GM21529 (cell line): Measurements from ENCODE around the gene DLX1.
"Not testable (repeated sequence)": the region's sequence is repeated elsewhere in the genome, so short reads cannot be mapped to it uniquely, and the experiment has no call there.

Experiments used
- ATAC-seq: cut with Tn5 transposase; IDR thresholded peaks from one replicate; pipeline ENCODE4 v1.9.1; 2021; ENCODE audit not compliant: unreplicated experiment

DLX1 gene

DNA sequence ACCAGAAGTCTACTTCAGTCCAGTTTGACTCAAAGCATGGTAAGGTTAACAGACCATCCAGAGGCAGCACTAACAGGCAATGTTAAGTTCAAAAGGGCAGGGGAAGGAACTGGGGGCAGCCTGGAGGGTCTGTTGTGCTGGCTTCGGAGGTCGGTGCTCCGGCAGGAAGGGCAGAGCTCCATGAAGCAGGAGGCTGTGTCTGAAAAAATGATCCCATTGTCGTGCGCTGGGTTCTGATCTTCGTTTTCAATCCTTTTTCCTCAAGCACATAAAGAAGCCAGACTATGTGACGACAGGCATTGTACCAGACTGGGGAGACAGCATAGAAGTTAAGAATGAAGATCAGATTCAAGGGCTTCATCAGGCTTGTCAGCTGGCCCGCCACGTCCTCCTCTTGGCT, 21.9 kb upstream of the DLX1 start:
- ATAC-seq: no peak

DNA sequence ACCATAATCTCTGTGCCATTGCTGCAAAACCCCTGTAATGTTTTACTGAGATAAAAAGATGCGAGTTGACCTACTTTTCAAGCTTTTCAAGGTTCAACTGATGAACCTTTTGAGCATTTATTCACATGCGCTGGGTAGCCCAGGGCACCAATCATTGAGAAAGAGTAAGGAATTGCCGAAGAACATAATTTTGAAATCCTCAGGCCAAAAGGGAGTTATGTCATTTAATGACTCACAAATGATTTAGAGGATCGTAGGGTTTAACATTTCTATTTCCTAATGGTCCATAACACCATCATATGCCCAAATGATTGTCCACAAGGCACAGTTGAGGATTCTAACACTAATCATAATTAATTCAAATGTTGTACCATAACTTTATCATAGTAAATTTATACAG, 20.2 kb upstream of the DLX1 start:
- ATAC-seq: no peak

DNA sequence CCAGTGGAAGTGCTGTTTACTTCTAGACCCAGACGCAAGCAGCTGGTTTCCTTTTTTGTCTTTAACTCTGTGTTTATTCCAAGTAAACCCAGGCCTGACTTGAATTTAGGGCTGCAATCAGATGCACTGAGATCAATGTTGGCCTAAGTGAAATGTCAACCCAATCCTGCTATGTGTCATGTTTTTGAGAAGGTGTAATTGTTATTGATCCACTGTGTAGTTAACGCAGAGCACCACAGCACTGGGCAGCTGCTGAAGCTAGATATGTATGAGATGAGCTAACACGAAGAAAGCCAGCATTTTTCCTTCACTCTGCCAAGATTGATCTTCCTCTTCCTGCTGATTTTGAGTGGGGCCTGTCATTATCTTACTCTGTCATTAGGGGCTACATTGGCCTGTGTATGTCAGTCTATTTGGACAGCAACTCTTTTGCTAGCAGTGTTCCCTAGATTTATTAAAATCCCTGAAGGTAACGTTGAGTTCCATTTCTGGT, 18.9 kb upstream of the DLX1 start:
- no peak for ATAC-seq

DNA sequence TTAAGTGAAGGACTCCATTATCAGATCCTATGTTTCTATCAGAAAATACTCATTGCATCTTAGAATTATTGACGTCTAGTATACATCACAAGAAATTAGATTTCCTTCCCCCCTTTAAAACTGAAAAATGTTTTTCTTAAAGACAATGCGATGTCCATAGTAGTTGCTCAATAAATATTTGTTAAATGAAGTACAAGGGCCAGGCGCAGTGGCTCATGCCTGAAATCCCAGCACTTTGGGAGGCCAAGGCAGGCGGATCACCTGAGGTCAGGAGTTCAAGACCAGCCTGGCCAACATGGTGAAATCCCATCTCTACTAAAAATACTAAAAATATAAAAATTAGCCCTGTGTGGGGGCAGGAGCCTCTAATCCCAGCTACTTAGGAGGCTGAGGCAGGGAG, 17.4 kb upstream of the DLX1 start:
- ATAC-seq: not testable (repeated sequence)

DNA sequence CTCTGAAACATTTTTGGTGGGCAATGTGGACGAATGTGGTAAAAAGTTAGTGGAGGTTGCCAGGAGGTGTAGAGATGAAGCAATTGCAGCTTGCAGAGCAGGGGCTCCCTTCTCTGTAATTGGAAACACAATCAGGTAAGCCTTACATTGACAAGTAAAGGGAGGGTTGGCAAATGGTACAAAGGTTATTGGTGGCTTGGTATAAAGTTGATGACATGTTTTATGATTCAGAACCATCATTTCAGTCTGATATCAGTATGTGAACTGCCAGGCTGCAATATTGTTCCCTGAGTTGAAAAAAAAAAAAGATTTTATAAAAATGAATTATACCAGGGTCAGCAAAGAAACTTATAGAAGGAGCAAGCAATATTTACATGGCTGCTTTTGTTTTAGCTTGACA, 14.4 kb upstream of the DLX1 start:
- no peak for ATAC-seq

DNA sequence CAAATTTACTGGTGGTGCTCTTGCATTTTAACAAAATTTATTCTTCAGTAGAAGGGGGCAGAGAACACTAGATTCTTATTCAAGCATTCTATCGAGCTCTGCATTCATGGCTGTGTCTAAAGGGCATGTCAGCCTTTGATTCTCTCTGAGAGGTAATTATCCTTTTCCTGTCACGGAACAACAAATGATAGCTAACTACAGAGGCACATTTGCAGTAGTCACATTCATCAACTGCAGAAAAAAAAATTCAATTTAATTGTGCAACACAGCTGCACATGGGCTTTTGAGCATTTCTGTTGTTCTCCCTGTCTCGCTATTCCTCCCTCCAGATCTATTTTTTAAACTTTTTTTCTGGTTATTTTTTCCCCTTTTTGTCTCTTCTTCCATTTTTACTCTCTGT, 13.0 kb upstream of the DLX1 start:
- ATAC-seq: no peak

DNA sequence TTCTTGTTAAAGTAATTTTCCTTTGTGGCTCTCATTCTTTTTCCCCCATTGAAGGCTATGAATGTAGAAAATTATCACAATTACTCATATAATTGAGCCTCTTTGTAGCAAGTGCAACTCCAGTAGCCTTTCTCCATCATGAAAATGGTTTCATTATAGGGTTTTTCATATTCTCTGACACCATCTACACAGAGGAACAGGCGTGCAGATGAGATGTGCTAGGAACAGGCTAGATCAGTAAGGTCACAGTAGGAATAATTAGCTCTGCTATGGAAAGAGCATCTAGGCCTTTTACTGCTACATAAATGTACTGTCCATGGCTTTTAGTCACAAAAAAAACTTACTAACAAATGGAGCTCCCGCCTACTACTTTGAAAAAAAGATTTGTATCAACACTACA, 12.6 kb upstream of the DLX1 start:
- no peak for ATAC-seq

DNA sequence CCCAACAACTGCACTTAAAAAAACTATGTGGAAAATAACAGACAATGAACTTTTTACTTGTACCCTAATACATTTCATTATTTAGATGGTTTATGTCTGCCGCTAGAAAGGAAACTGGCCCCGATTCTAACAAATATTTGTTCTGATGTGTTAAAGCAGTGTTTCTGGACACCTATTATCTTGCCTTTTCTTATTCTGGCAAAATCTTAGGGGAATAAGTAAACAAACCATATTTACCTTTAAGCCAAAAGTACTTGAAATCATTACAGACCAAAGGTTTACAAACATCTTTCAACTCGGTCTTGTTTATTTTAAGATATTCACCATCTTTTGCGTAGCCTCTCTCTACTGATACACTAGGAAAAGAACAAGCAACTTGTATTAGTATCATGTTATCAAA, 11.8 kb upstream of the DLX1 start:
- no peak for ATAC-seq

DNA sequence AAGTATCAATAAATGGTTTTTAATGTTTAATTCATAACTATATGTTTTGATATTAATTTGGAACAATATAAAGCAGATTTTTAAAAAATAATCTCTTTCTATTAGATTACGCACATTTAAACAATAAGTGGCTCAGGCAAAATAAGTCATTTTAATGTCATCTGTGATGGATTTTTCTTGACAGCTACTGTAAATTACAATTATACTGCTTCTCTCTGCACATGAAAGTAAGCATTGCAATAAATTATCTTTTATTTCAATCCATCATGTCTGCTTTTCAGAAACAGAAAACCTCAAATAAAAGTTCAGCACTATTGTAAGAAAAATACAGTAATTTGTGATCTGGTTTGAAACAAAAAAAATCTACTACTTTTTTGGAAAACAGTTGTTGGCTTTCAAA, 11.1 kb upstream of the DLX1 start:
- no peak for ATAC-seq

DNA sequence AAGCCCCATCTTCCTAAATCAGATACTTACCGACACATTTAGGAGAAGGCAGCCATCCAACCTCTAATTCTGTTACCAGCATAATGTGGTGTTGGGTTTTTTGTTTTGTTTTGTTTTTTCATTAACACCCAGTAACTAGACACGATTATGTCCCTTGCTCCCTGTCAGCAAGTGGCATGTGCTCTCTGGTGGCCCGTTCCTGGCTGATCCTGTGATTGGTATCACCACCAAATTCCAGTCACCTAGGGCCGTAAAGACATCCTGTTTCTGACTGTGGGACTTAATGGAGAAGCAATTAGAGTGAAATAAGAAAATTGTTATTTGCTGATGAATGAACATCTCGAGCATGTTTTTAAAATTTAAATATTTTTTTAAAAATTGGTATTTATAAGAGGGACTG, 5.9 kb upstream of the DLX1 start:
- no peak for ATAC-seq

DNA sequence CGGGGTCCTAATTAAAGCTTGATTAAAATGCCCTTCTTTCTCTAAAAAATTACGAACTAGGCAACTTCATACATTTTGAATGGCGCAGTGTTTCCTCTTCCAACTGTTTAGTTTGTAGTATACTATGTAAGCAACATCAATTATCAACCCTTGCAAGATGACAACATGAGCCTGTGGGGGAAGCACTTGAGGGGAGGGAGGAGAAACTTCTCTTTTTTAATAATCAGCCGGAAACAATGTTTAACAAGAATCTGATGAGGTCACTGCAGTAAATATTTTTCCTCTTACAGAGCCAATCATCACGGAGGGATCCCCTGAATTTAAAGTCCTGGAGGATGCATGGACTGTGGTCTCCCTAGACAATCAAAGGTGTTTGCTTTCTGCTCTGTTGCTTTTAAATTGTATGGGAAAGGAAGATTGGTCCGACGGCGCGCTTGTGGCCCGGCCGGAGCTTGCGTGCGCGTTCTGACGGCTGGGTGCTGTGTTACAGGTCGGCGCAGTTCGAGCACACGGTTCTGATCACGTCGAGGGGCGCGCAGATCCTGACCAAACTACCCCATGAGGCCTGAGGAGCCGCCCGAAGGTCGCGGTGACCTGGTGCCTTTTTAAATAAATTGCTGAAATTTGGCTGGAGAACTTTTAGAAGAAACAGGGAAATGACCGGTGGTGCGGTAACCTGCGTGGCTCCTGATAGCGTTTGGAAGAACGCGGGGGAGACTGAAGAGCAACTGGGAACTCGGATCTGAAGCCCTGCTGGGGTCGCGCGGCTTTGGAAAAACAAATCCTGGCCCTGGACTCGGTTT, 5.3 kb upstream of the DLX1 start:
- no peak for ATAC-seq

DNA sequence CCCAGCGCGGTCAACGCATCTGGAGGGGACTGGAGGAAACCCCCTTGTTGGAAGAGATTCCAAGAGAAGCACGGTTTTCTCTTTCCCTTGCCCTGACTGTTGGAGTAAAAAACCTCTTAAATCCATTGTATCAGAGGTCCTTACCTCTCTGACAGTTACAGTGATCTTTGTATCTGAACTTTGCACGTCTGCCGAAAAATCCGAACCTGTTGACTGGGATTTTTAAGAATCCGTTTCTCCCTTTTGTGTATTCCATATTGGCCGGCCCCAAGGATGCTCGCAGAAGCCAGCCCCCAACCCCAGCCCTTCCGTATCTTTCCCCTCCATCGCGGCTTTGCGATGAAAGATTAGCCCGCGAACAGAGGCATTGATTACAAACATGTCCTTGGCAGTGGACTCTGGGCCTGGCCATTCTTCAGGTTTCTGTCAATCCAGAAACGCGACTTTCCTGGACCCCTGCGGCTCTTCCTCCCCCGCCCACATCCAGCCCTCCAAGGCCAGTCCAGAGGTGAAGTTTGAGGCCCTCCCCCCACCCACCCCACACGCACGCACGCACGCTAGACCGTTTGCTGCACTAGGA, 4.6 kb upstream of the DLX1 start:
- no peak for ATAC-seq

DNA sequence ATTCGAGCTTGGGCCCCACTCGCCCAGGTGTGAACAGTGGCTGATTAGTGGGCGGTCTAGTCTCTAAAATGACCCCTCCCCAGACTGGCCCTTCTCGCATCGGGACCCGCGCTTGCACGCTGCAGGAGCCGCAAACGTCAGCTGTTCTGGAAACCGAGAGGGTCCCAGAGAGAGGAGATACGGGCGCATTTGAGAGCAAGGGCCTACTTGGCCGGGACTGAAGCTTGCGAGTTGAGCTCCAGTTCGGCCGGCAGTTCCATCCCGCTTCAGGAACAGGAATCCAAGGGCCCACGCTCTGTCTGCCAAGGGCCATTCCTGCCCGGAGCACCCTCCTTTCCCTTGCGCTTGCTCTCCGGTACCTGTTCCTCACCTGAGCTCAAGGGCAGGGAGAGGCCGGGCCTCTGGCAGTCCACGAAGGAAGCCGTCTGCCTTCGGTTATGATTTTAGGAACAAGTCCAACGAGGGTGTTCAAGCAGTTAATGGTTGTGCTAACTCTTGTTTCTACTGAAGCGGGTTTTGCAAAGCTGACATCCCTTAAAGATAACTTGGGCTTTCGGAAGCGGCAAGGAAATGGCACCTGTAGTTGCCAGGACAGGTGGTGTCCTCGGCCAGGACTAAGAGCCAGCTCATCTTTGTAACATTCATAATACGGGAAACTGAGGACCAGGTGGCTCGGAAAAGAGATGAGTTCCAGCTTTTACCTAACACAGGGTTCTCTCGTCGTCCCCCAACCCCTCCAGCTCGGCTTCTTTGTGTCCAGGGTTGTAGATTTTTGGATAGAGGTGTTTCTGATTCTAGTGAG, 3.9 kb upstream of the DLX1 start:
- no peak for ATAC-seq

DNA sequence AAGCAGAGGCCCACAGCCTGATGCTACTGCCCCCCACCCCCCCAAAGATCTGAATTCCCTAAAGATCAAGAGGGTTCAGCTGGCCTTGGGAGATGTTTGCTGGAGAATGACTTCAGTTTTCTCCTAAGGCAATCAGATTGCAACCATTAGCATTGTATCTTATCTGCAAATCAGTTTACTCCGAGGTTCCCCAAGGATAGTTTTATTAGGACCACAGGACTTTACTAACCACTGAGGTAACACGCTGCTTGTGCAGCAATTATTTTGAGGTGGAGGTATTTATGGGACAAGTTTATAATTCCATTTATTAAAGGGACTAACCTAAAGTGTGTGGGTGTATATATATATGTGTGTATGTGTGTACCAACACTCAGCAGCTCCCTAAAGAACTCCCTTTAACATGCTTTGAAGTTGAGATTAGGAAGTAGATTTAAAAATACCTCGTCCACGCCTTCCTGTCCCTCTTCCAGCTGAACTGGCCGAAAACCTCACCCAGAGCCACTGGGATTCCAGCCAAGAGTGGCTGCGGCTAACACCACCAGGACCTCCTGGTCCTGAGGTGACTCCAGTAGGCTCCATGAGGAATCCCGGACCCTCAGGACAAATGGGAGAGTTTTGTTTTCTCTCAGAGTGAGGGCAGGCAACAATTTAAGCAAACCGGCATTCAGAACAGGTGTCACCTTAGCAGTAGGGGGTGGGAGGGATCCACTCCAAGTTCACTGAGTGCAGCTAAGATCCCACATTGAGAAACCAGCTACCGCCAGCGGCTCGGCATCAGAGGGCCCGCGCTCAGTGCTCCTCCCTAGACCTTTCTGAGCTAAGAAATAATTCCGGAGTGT, 3.0 kb upstream of the DLX1 start:
- ATAC-seq: no peak

DNA sequence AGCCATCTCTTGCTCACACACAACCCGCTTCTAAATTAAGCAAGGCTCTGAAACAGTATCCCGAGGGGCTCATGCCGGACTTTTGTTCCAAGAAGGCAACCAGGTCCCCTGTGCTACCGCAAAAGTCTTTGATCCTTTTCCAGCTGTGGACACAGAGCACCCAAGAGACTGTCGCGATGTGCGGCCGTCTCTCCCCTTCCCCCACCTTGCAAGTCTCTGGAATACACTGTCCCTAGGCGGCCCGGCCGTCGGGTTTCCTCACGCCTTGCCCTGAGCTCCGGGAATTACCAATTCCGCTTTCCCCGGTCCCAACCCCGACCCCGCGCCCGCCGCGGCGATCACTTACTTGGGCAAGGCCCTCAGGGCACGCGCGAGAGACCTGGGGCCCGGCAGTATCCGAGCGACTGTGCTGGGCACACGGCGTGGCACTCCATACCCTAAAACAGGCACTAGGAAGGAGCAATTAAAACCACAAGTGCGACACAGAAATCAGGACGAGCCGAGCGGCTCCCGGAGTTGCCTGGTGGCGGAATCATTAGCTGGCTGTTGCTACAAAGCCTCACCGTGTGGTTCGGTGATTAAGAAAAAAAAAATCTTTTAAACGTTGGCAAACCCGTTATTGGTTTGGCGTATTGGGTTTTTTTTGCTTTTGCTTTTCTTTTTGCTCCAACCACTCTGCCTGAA, 2.2 kb upstream of the DLX1 start:
- ATAC-seq: no peak

DNA sequence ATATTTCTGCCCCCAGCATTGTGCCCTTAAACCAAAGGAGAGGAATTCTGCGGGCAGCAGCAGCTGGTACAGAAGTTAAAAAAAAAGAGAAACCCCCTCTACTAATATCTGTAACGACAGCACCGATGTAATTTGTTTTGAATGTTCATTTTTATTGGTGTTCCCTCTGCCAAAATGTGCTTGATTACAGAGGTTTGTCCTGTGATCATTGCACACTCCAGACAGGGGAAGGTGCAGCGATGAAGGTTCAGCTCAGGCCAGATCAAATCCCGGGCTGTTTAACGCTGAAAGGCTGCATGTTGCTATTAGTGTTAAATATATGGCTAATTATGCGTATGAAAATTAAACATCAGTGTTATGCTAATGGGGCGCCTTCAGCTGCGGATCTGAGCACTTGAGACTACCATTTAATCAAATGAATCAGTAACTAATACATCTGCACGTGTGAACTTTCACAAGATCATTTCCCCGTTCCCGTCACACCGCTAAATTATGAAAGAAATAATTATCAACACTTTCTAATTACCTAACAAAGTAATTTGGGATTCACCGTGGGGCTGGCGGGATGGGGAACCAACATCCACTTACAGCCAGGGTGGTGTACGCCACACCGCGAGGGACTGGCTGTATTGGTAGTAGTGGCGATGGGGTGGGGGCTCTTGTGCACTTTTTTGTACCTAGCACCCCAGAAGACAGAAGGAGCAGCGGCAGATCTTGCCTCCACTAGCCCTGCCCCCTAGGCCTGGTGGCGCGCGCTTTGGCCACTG, 1.5 kb upstream of the DLX1 start:
- no peak for ATAC-seq

DNA sequence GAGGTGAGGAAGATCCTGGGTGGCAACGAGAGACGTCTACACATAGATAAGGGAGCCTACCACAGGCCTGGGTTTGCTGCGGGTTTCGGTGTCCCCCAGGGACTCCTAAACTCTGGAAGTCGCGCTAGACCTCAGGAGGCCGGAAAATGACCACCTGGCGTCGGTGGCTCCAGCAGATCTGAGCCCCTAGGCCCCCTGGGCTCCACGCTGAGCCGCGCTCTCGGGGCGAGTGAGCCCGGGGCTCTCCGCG, 987 bp upstream of the DLX1 start:
- ATAC-seq: no peak

DNA sequence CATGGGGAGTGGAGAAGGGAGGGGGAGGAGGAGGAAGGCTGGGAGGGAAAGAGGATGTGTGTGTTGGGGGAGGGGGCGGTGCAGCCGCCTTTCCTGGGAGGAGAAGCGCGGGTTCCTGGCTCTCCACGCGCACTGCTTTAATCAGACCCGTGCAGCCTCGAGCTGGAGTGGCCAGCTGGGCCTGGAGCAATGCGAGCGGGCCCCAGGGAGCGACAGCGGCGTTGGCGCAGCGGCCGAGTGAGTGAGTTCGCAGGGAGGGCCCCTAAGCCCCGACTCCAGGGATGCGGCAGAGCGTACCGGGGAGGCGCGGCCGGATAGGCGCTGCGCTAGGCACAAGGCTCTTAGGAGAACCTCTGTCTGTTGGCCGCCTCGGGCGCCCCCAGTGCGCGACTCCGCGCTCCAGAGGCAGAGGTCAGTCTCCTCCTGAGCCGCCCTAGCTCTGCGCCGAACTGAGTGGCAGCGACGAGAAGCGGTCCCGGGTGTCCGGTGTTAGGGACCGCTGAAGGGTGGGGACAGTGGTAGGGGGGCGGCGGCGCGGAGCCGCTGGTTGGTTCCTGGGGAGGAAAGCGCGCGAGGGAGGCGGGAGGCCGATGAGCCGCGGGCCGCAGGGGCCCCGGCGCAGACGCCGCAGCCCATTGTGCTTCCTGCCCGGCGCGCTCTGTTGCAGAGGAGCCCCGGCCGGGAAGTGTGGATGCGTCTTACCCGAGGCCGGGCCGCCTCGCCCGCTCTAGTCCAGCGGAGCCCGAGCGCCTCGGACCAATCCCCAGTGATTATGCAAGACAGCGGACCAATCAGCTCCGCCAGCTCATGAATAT, 455 bp upstream of the DLX1 start:
- peak; percentile 91 for ATAC-seq
